ENCODE data around the gene BAIAP3. TPM values are rescaled to one million over a fixed set of nuclear protein-coding genes. Genes with fewer than 3 reads are reported as not detected.

BAIAP3 gene
- total and polyA plus RNA-seq, 2 experiments from 2014 or later, result 5.2 to 13.0 TPM

GRCh38 chr16:1377406-1378010 is 44.1 kb downstream of the BAIAP3 start (continued):
- TF ChIP-seq REST (IDR thresholded peaks at IDR 0.05; ENCODE audit: unreplicated experiment), result no peak
- no peak for TF ChIP-seq ZNF114 (CRISPR knock-in tag; IDR thresholded peaks at IDR 0.05)
- no peak for TF ChIP-seq JUNB (IDR thresholded peaks at IDR 0.05; ENCODE audit: unreplicated experiment)
- no peak for TF ChIP-seq NANOG (IDR thresholded peaks at IDR 0.05; ENCODE audit: borderline replicate concordance)

GRCh38 chr16:1378087-1378803 is 44.8 kb downstream of the BAIAP3 start:
- no peak for DNase-seq (ENCODE audit: low spot score)
- H3K27ac ChIP-seq (ENCODE audit: low read depth), result 0 out of 2 replicates have a peak overlapping the region, but pooled peaks have one; percentile 14
- H3K4me3 Mint-ChIP-seq, result peak overlapping the region; percentile 90
- H3K36me3 Mint-ChIP-seq (ENCODE audit: low read depth), result peaks cover 5% of the 10 kb centered on the region; the same call in 1 of the 3 replicates
- H4K20me1 ChIP-seq (replicated peaks; ENCODE audit: insufficient read depth), result peaks cover 6% of the 10 kb centered on the region
- H3K9me2 ChIP-seq (ENCODE audit: insufficient read depth), result no peaks in the 10 kb centered on the region
- H3K27ac Mint-ChIP-seq, result peak overlapping the region; percentile 94
- H3K9me3 Mint-ChIP-seq, result no peaks in the 10 kb centered on the region
- H3K4me3 ChIP-seq, result peak overlapping the region; percentile 86
- peaks cover 4% of the 10 kb centered on the region for H3F3A ChIP-seq (replicated peaks; ENCODE audit: low read depth)
- H3K4me2 ChIP-seq, result peak overlapping the region; percentile 91
- H3K36me3 ChIP-seq (ENCODE audit: insufficient read depth), result no peaks in the 10 kb centered on the region
- H3K27me3 ChIP-seq (ENCODE audit: insufficient read depth), result no peaks in the 10 kb centered on the region
- H2AFZ ChIP-seq, result no peak overlapping the region
- peaks cover 10% of the 10 kb centered on the region for H3K27me3 Mint-ChIP-seq (ENCODE audit: insufficient read depth, low read depth, poor library complexity)
- peaks cover 16% of the 10 kb centered on the region for H3K4me1 ChIP-seq (ENCODE audit: insufficient read depth)
- ATAC-seq, result peak; percentile 9
- peaks cover 25% of the 10 kb centered on the region for H3K79me2 ChIP-seq (replicated peaks; ENCODE audit: insufficient read depth)
- peaks cover 16% of the 10 kb centered on the region for H3K4me1 Mint-ChIP-seq
- TF ChIP-seq ZNF462 (CRISPR knock-in tag; IDR thresholded peaks at IDR 0.05) (no peak), JUNB (IDR thresholded peaks at IDR 0.05; ENCODE audit: unreplicated experiment) (no peak), POLR2AphosphoS5 (IDR thresholded peaks at IDR 0.05; ENCODE audit: low read depth) (no peak), NANOG (IDR thresholded peaks at IDR 0.05; ENCODE audit: borderline replicate concordance) (no peak), REST (IDR thresholded peaks at IDR 0.05; ENCODE audit: unreplicated experiment) (no peak), CREB1 (CRISPR knock-in tag; IDR thresholded peaks at IDR 0.05; ENCODE audit: low read depth) (no peak)

Measured in GM23338 (cell line).